A673 (cell line): Measurements from ENCODE around the gene CSNK2A2. TPM values are rescaled to one million over a fixed set of nuclear protein-coding genes. Genes with fewer than 3 reads are reported as not detected.

ENCODE experiments used
- BruUV-seq: library from RNA; stranded (reverse); fragments of 400-500 nt; replicated peaks from 2 replicates; lab custom pipeline; 2021; lab: Mats Ljungman, UMichigan
- CTCF ChIA-PET: fragments of 300-600 bp; sonication (Branson Sonifier 250); formaldehyde crosslinking; loops from one replicate; lab custom pipeline; 2022; ENCODE audit warnings: antibody characterized with exemption; lab: Charles Lee
- POLR2A ChIA-PET: fragments of 300-600 bp; sonication (Branson Sonifier 250); formaldehyde crosslinking; loops from one replicate; lab custom pipeline; 2022; ENCODE audit warnings: antibody characterized with exemption; ENCODE audit not compliant: low non-redundant PET; lab: Charles Lee
- DNase-seq: peaks from one replicate; pipeline ENCODE4 v3.0.0-alpha.2; 2015; ENCODE audit warnings: low spot score
- H3K27ac ChIP-seq: fragments of 200-600 bp; sonication (generic); 2 replicates; pipeline ENCODE4 v1.5.1; 2016; ENCODE audit warnings: mixed run types, low read depth, mild to moderate bottlenecking, mixed read lengths, antibody characterized with exemption, low read length; ENCODE audit not compliant: poor library complexity, severe bottlenecking
- H3K27me3 ChIP-seq: fragments of 200-600 bp; sonication (generic); replicated peaks from 2 replicates; pipeline ENCODE4 v1.6.1; 2017; ENCODE audit warnings: mixed run types, low read depth, mild to moderate bottlenecking, mixed read lengths, antibody characterized with exemption, low read length; ENCODE audit not compliant: insufficient read depth, poor library complexity
- H3K36me3 ChIP-seq: fragments of 200-600 bp; sonication (generic); 2 replicates; pipeline ENCODE4 v1.6.1; 2016; ENCODE audit warnings: mixed run types, mild to moderate bottlenecking, mixed read lengths, antibody characterized with exemption, low read length; ENCODE audit not compliant: insufficient read depth, poor library complexity, severe bottlenecking
- H3K4me1 ChIP-seq: fragments of 200-600 bp; sonication (generic); 2 replicates; pipeline ENCODE4 v1.6.1; 2017; ENCODE audit warnings: mixed run types, mild to moderate bottlenecking, mixed read lengths, antibody characterized with exemption, low read length; ENCODE audit not compliant: insufficient read depth, poor library complexity, severe bottlenecking
- H3K4me3 ChIP-seq: fragments of 200-600 bp; sonication (generic); 2 replicates; pipeline ENCODE4 v1.5.1; 2016; ENCODE audit warnings: low read depth, mixed run types, mild to moderate bottlenecking, mixed read lengths, low read length; ENCODE audit not compliant: poor library complexity, severe bottlenecking
- H3K9me3 ChIP-seq: fragments of 200-600 bp; sonication (generic); 2 replicates; pipeline ENCODE4 v1.6.1; 2016; ENCODE audit warnings: mixed run types, low read depth, mild to moderate bottlenecking, mixed read lengths, antibody characterized with exemption, low read length; ENCODE audit not compliant: poor library complexity, severe bottlenecking
- CTCF ChIP-seq: fragments of 300-800, 200-600 bp; sonication (generic); conservative IDR thresholded peaks from 2 replicates; pipeline ENCODE4 v1.5.1; 2017; ENCODE audit warnings: low read depth, mild to moderate bottlenecking, antibody characterized with exemption, low read length, moderate library complexity, mixed read lengths
- EZH2 ChIP-seq: fragments of 200-600 bp; sonication (generic); IDR thresholded peaks from 2 replicates; pipeline ENCODE4 v1.6.1; 2017; ENCODE audit warnings: borderline replicate concordance, low read depth, mild to moderate bottlenecking, mixed read lengths, antibody characterized with exemption, low read length; ENCODE audit not compliant: poor library complexity, severe bottlenecking
- intact Hi-C: fragments of 100-400 bp; cut with micrococcal nuclease; formaldehyde crosslinking; loops from one replicate; pipeline ENCODE4 v1.10.0; 2022; ENCODE audit not compliant: unreplicated experiment
- total RNA-seq: library from RNA; stranded (reverse); gene quantifications from 2 replicates; pipeline ENCODE4 v1.2.3, GENCODE V29; 2021

Gene CSNK2A2
- total RNA-seq, 1 experiment from 2014 or later, result 114 TPM

- no peaks in the 10 kb centered on the region for H3K36me3 ChIP-seq
- no peaks in the 10 kb centered on the region for H3K27me3 ChIP-seq
- ChIA-PET POLR2A (no interaction called here), CTCF (interaction anchor here (0.7 kb wide), 1 partner anchor 576 kb away, joined by 6 read pairs; no protein-coding TSS in a partner anchor)
- H3K4me3 ChIP-seq, result no peak overlapping the region
- no peaks in the 10 kb centered on the region for H3K4me1 ChIP-seq
- no peak for TF ChIP-seq CTCF
- no peak for TF ChIP-seq EZH2
- BruUV-seq, result no TSS peak
- intact Hi-C loops, result no loop called here
- no peak overlapping the region for H3K27ac ChIP-seq
- DNase-seq, result no peak
- no peaks in the 10 kb centered on the region for H3K9me3 ChIP-seq
These were observed 45.5 kb downstream of the CSNK2A2 start for GRCh38 chr16:58152246-58152868.

GRCh38 chr16:58148526-58148925 lies 49.4 kb downstream of the CSNK2A2 start:
- Histone ChIP-seq H3K27me3 (no peaks in the 10 kb centered on the region), H3K36me3 (no peaks in the 10 kb centered on the region), H3K9me3 (no peaks in the 10 kb centered on the region), H3K4me1 (no peaks in the 10 kb centered on the region), H3K27ac (no peak overlapping the region), H3K4me3 (no peak overlapping the region)
- TF ChIP-seq CTCF (no peak), EZH2 (no peak)
- no peak for DNase-seq
- ChIA-PET CTCF (no interaction called here), POLR2A (no interaction called here)
- intact Hi-C loops, result no loop called here
- no TSS peak for BruUV-seq

- no peak for DNase-seq
- CTCF ChIA-PET, result no interaction called here
- intact Hi-C loops, result no loop called here
- H3K27me3 ChIP-seq, result no peaks in the 10 kb centered on the region
- no TSS peak for BruUV-seq
- POLR2A ChIA-PET, result no interaction called here
- no peaks in the 10 kb centered on the region for H3K4me1 ChIP-seq
- TF ChIP-seq EZH2, result no peak
- TF ChIP-seq CTCF, result no peak
- H3K4me3 ChIP-seq, result no peak overlapping the region
- no peak overlapping the region for H3K27ac ChIP-seq
- H3K36me3 ChIP-seq, result no peaks in the 10 kb centered on the region
- no peaks in the 10 kb centered on the region for H3K9me3 ChIP-seq
These were observed 49.8 kb downstream of the CSNK2A2 start for GRCh38 chr16:58148099-58148498.
